HepG2 (cell line): ENCODE data around the gene RRP9.

ENCODE experiments used
- CTCF ChIP-seq: sonication (generic); formaldehyde crosslinking; IDR thresholded peaks from 2 replicates; pipeline ENCODE4 v1.5.0; 2020; ENCODE audit warnings: mild to moderate bottlenecking, missing genetic modification reagents, moderate library complexity
- SRF ChIP-seq: IDR thresholded peaks from 2 replicates; pipeline ENCODE4 v1.6.1; 2011; ENCODE audit warnings: mild to moderate bottlenecking, low read depth, low read length, moderate library complexity
- ZBTB33 ChIP-seq: sonication (generic); formaldehyde crosslinking; IDR thresholded peaks from 2 replicates; pipeline ENCODE4 v1.4.0; 2020; ENCODE audit warnings: missing genetic modification reagents

GRCh38 chr3:51937611-51938450 is 3.9 kb downstream of the RRP9 start:
- no peak for TF ChIP-seq SRF
- TF ChIP-seq ZBTB33: no peak
- no peak for TF ChIP-seq CTCF (CRISPR knock-in tag)
